Suppressor macrophage treated with lipopolysaccharide for 4 hours (primary cell): ENCODE results near the gene MXRA8.
A peak's percentile ranks its signal among the peaks of the same experiment; 100 is the strongest.

Source experiments
- DNase-seq: peaks from one replicate; pipeline ENCODE4 v3.0.0-alpha.2; 2020

Gene MXRA8

DNA sequence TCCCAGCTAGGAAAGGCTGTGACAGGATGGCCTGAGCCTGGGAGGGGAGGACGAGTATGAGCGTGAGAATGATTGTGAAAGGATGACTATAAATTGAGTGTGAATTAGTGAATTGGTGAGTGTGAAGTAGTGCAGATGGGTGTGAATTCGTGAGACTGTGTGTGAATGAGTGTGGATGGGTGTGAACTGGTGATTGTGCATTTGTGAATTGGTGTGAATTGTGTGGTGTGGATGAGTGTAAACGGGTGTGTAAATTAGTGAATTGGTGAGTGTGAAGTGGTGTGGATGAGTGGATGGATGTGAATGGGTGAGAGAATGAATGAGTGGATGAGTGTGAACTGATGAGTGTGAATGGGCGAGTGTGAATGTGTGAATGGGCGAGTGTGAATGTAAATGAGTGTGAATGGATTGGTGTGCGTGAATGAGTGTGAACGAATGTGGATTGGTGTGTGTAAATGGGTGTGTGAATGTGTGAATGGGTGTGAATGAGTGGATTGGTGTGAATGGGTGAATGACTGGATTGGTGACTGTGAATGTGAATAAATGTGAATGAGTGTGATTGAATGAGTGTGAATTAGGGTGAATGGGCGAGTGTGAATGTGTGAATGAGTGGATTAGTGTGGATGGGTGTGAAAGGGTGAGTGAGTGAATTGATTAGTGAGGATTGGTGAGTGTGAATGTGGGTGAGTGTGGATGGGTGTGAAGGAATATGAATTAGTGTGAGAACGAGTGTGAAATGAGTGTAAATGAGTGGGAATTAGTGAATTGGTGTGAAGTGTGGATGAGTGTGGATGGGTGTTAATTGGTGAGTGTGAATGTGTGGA is 7.7 kb upstream of the MXRA8 start:
- no peak for DNase-seq

DNA sequence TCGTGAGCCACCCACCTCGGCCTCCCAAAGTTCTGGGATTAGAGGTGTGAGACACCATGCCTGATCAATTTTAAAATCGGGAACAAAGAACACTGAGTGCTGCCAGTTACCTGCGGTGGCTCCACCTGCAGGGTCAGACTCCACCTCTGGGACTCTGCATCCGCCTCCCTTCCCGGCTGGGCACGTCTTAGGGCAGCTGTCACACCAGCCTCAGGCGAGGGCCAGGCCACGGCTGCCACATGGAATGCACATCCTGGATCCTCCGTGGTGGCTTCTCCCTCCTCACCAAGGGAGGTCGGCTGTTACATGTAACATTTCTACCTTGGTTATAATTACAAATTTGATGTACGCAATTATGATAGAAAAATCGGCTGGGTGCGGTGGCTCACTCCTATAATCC is 5.9 kb upstream of the MXRA8 start:
- DNase-seq = no peak

DNA sequence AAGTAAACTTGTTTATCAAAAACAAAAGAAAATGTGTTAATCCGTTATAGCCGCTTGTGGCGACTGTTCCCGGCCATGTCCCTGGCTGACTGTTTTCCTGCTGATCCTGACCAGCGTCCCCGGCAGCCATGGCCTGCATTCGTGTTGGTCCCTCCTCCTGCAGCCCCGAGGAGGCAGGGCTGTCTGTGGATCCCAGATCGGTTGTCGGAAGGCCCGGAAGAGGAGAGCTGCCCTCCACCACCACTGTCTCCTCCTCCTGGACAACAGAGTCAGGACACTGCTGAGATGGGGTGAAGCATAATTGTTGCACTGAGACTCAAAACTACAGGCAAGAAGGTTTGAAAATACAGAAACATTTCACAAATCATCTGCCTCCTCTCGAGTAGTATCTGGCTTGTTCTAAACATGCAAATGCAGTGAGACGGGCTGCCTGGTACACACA is 3.6 kb upstream of the MXRA8 start:
- DNase-seq = no peak

DNA sequence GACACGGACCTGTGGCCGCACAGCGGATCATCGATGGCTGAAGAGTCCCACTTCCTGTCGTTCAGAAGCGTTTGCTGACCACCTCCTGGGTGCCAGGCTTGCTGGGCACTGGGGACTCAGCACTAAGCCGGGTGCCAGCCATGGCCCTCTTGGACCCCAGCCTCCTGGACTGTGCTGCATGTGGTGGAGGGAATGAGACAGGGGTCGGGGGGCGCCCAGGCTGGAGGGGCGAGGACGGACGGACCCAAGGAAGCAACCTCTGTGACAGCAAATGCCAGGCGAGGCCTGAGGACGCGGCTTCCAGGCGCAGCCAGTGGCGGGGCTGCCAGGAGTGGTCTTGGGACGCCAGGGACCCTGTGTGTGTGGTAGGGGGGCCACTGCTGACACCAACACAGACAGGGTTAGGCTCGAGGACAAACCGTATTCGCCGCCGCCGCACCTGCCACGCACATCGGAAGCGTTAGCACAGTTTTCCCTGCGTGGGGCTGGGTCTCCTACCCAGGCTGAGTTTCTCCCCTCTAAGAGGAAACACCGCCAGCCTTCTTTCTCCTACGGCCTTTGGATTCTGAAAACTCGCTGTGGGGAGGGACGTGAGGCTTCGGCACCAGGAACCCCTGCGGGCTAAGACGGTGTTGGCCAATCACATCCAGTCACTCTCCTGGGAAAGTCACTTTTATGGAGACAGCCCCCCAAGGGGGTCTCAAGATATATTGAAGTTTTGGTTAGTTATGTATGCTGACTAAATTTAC is 3.1 kb upstream of the MXRA8 start:
- no peak for DNase-seq

DNA sequence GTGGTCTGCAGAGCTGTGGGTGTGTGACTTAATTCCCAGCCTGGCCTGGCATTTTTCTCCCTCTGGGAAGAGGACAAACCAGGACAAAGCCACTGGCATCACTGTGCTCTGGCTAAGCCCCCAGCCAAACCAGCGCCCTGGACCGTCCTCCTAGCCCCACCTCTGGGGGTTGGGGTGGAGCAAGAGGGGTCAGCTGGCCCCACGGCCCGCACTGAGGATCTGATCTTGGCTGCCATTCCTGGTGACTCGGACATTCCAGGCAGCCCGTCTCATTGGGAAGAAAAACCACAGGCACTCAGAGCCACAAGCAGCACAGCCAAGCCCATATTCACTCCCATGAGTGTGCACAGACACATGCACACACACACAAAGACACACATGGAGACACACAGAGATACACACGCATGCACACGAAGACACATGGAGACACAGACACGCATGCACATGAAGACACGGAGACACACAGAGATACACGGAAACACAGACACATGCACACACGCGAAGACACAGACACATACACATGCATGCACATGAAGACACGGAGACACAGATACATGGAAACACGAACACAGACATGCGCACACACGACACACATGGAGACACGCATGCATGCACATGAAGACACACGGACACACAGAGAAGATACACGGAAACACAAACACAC is 2.3 kb upstream of the MXRA8 start:
- no peak for DNase-seq

DNA sequence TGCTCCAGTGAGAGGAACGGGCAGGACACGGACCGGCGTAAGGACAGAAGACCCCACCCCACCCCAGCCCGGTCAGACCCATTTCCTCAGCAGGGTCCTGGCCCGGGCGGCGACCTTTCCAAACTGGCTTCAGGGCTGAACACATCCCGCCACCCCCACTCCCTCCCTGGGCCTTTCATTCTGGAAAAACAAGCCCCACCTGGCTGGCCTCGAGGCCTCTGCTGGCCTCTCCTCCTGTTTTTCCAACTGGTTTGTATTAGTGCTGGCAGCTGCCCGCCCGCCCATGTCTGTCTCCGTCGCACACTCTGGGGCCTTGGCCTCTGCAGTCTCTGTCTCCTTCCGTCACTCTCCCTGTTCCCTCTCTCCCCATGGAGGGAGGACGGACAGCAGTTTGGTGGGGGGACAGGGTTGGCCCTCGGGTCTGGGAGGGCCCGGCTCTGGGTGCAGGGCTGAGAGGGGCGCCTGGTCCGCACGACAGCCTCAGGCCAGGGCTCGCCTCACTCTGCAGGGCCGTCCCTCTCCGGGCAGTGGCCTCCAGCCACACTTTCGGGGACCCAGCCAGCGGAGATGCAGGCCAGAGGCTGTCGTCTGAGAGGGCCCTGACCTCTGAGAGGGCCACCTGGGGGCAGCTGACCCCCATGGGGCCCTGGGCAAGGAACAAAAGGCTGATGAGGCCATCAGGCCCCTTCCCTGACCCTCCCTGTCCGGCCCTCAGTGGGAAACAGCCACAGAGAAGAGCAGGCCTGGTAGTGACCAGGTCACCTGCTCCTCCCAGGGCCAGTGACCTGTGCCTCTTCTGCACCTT is 1.5 kb upstream of the MXRA8 start:
- no peak for DNase-seq

DNA sequence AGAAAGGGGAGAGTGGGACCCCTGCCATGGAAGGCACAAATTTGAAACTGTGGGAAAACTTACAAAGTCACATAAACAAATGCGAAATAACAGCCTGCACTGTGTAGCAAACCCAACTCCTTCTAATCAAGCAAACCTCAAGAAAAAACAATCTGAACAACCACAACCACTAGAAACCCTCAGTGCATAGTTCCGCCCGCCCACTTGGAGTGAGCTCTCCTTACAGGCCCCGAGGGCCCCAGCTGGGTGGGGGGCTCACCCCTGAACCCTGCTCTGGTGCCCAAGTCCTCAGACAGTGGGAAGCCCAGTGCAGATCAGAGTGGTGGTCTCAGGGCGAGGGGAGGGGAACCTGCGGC is 931 bp upstream of the MXRA8 start:
- DNase-seq = no peak

DNA sequence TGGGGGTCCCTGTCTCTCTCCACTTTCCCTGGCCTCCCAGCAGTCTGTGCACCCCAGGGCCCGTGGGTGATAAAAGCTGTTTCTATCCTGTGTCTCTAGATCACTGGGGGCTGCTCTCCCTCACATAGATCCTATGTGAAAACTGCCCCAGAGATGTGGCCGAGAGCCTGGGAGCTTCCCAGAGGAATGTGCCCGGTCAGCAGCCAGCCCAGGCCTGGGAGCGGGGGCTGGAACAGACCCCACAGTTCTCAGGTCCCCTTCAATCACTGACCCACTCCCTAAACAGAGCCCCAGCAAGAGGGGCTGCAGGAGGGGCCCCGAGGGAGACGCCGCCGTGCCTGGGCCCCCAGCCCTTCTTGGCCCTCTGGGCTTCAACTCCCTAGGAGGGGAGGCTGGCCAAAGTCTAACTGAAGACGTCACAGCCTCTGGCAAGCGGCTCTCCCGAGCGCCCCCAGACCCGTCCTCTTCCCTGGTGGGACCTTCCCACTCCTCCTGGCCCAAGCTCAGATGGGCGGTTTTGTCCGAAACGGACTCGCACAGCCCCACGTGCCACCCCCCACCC is 403 bp downstream of the MXRA8 start:
- DNase-seq = no peak

DNA sequence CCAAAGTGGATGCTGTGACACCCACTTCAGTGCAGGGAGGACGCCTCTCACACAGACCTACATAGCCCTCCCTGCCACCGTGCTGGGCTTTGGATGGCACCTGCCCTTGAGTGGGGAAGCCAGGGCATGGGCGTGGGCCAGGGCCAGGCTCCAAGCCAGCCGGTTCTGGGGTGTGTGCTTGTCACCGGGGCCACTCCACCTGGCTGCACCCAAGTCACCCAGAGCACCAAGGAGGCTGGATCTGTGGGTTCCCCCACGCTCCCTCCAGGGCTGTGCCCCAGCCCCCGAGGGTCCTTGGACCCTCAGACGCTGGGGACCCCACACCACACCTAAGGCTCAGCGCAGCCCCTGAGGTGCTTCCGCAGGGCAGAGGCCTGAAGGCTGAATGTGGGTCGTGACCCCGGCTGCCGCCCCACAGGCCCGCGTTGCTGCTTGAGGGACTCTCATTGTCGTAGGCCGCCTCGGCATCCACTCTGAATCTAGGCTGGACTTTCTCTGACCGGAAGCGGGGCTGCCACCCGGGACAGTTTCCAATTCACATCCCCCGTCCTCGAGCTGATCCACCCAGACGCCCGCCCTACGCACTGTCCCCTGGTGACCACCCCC is 1.5 kb downstream of the MXRA8 start:
- DNase-seq = no peak

DNA sequence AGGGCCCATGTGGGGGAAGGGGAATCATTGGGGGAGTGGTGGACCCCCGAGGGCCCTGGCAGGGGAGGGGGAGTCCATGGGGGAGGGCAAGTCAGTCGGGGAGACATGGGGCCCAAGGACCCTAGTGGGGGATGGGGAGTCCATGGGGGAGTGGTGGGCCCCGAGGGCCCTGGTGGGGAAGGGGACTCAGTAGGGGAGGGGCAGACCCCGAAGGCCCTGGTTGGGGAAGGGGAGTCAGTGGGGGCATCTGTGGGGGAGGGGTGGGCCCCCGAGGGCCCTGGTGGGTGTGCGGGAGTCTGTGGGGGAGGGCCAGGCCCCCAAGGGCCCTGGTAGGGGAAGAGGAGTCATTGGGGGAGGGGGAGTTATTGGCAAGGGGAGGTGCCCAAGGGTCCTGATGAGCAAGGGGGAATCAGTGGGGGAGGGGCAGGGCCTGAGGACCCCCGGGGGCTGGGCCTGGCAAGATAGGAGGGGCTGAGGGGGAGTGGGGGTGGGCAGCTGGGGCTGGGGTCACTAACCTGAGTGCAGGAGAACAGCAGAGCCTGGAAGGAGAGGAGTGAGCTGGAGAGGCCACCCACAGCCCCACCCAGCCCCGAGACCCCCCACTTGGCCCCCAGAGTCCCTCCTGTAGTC is 2.1 kb downstream of the MXRA8 start:
- no peak for DNase-seq

DNA sequence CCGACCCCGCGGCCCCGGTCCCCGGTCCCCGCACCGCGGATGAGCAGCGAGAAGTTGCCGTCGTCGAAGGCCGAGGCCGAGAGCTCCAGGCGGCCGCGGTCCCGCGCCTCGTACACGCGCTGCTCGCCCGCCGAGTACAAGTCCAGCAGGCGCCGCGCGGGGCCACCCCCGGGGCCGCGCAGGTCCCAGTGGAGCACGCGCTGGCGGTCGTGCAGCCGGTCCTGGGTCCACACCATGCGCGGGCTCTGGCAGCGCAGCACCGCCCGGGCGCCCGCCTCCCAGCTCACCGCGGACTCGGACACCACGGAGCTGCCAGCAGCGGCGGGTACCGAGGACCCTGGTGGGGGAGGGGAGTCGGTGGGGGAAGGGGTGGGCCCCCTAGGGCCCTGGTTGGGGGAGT is 2.9 kb downstream of the MXRA8 start:
- peak; percentile 23 for DNase-seq

DNA sequence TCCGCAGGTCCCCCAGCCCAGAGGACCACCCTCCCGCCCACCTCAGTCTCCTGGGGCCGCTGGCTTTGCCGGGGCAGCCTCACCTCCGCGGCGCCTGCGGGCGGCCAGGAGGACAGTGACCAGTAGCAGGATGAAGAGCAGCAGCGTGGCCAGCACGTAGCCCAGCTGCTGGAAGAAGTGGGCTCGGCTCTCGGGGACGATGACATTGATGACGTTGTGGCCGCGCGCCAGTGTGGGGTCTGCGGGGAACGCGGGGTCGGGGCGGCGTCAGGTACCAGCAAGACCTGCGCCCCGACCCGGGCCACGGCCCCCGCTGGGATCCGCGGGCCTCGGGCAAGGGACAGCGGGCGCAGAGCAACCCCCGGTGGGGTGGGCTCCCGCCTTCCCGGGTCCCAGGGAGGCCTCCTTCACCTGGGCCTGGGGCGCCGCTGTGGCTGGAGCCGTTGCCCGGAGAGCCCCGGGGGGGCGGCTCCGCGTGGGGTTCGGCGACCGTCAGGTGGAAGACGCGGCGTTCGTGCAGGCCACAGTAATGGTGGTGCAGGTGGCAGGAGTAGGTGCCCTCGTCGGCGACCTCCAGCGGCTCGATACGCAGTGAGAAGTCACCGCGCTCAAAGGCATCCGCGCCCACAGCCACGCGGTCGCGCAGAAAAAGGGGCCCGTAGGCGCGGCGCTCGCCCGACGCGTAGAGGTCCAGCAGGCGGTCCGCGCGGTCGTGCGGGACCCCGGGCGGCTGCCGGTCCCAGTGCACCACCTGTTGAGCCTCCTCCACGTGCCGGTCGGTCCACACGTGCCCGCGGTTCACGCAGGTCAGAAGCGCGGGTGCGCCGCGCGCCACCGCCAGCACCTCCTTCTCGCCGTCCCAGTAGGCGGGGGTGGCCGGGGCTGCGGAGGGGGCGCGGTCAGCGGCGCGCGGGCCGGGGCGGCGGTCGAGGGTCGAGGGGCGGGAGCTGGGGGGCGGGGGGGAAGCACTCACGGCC is 3.8 kb downstream of the MXRA8 start:
- DNase-seq = no peak

DNA sequence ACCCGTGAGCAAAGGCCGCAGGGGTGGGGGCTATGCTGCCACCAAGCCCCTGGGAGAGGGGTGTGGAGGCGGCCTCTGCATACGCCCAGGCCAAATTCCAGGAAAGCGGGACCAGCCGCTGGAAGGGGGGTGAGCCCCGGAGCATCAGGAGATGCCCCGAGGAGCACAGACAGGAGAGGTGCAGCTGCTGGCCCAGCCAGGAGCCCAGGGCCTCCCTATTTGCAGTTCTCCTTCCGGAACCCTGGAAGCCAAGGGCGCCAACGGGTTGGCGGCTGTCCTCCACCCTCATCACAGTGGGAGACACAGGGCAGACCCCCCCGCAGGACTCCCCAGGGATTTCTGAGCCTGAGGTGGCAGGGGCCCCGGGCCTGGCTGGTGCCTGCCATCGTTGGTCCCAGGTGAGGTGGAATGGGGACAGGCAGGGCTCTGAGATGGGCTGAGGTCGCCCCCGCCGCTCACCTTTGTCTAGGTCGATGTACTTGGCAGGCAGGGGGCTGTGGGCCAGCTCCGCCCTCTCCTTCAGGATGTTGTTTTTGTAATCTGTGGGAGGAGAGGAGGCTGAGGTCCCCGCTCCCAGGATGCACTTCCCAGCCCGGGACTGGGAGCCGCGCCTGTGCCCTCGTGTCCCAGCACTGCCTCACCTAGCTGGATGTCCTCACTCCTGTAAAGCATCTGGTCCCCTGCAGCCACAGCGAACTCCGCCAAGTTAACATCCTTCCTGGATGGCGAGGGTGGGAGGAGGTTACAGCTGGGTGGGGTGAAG is 4.8 kb downstream of the MXRA8 start:
- no peak for DNase-seq

DNA sequence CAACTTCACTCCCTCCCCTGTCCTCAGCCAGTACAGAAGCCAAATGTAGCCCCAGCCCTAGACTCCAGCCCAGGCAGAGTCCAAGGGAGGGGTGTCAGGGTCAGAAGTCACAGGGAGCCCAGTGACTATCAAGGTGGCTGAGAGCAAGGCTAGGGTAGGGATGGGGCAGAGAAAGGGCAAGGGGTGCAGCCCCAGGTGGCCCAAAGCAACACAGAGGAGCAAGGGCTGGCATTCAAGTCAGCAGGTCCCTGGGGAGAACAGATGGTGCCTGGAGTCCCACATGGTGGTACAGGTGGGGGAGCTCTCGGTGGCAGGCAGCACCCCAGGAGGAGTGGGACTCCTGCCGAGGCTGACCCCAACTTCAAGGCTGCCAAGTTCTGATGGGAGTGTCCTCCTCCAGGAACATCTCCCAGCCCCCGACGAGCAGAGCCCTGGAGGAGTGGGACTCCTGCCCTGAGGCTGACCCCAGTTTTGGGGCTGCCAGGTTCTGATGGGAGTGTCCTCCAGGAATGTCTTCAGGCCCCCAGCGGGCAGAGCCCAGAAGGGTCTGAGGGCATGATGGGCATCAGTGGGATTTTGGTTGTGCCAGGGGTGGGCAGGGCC is 5.5 kb downstream of the MXRA8 start:
- DNase-seq = no peak

DNA sequence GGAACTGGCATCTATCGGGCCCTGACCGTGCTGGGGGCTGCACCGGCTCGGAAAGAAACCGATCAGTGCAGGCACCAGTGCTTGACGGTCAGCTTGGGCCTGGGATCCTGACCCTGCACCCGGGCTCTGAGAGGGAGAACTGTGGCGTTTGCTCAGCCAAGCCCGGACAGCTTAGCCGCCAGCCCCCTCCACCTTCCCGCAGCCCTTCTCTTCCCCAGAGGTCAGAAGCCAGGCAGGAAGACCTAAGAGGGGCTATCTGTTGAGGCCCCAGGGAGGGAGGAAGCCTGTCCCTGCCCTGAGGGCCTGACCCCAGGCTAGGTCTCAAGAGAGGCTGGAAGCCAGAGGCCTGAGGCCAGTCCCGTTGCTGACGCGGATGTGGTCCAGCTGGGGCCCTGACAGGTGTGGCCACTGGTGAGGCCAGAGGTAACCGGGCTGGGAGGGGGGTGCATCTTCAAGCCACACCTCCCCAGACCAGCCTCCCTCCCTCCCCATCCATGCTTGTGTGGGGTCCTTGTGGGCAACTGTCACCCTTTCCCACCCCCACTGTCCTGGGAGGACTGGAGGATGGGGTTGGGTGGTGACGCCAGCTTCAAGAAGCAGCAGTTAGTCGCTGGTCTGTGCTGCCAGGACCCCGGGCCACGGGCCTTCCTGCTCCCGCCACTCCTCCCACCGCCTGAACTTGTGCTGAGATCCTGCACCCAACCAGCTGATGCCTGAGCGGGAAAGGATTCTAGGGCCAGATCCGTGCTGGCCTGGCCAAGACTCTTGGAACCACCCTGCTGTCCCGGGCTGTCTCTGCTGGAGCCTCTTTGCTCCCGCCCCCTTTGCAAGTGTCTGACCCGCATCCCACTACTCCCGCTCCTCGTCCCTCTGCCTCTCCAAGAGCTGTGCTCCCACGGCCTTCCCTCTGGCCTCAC is 6.6 kb downstream of the MXRA8 start:
- no peak for DNase-seq

DNA sequence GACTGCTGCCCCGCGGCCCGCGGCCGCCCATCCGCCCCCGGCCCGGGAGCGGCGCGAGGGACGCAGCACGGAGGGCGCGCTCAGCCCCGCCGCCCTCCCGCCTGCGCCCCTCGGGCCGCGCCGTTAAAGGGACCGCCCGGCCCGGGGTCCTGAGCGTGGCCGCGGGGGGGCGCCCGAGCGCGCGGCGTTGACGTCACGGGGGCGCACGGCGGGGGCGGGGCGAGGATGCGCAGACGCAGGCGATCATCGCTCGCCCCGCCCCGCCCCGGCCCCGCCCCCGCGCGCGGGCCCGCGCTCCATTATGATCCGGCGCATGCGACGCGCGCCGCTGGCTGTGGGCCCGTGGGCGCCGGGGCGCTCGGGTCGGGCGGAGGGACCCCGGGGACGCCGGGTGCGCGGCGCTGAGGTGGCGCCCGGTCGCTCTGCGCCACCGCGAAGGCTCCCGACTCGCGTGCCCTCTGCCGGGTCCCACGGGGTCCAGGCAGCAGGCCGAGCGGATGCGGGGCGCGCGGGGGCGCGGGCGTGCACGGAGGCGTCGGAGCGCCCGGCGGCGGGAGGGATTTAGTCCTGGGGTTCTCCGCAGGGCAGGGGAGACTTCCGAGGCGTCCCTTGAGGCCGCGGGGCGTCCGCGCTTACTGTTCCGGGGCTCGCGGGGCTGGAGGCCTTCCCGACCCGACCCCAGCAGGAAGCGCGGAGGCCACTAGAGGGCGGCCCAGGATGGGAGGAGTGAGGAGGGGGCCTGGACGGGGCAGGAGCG is 8.9 kb downstream of the MXRA8 start, which contains the start of gene DVL1:
TSS of gene DVL1 (minus strand) at position 163 of the 757 bp plus-strand sequence. CDS start 353 bp downstream, outside the sequence.
- DNase-seq = peak; percentile 83
